H1 (cell line): ENCODE data around the gene NDST4. TPM values are rescaled to one million over a fixed set of nuclear protein-coding genes. Genes with fewer than 3 reads are reported as not detected.

ENCODE experiments used
- CTCF ChIA-PET: fragments of 300-600 bp; sonication (Branson Sonifier 250); formaldehyde crosslinking; loops from one replicate; lab custom pipeline; 2021; ENCODE audit not compliant: partially characterized antibody; lab: Charles Lee
- POLR2A ChIA-PET: fragments of 300-600 bp; sonication (Branson Sonifier 250); formaldehyde crosslinking; loops from one replicate; lab custom pipeline; 2021; ENCODE audit warnings: inconsistent platforms; ENCODE audit not compliant: partially characterized antibody; lab: Charles Lee
- DNase-seq, 2 experiments: peaks; one replicate each; pipeline versions ENCODE4 v3.0.0 to v3.0.0-alpha.2; 2010 to 2022; ENCODE audit warnings: low spot score in 2 of 2, low read depth in 1 of 2, mixed read lengths in 1 of 2
- FAIRE-seq: peaks from 2 replicates; lab custom pipeline; 2011; peaks lifted over from hg19 to GRCh38; lab: Jason Lieb, UNC
- H2AFZ ChIP-seq: 2 replicates; pipeline ENCODE4 v1.8.1; 2012; ENCODE audit warnings: low read length, inconsistent platforms
- H2AK5ac ChIP-seq: 2 replicates; pipeline ENCODE4 v1.6.1; 2013; ENCODE audit warnings: low read depth, low read length
- H2BK120ac ChIP-seq: replicated peaks from 2 replicates; pipeline ENCODE3; 2013; ENCODE audit warnings: low read depth, low read length, inconsistent platforms
- H2BK12ac ChIP-seq: 2 replicates; pipeline ENCODE4 v1.6.1; 2013; ENCODE audit warnings: low read depth, low read length
- H2BK15ac ChIP-seq: 2 replicates; pipeline ENCODE4 v1.6.1; 2013; ENCODE audit warnings: low read length
- H2BK20ac ChIP-seq: 2 replicates; pipeline ENCODE4 v1.6.1; 2013; ENCODE audit warnings: low read length
- H2BK5ac ChIP-seq: 2 replicates; pipeline ENCODE4 v1.6.1; 2013; ENCODE audit warnings: low read depth, low read length
- H3K14ac ChIP-seq: 2 replicates; pipeline ENCODE4 v1.6.1; 2013; ENCODE audit warnings: inconsistent platforms; ENCODE audit not compliant: insufficient read length
- H3K18ac ChIP-seq: 2 replicates; pipeline ENCODE4 v1.6.1; 2013; ENCODE audit warnings: low read length; ENCODE audit errors: extremely low read depth
- H3K23ac ChIP-seq: 2 replicates; pipeline ENCODE4 v1.6.1; 2013; ENCODE audit warnings: inconsistent platforms; ENCODE audit not compliant: insufficient read length
- H3K23me2 ChIP-seq: 2 replicates; pipeline ENCODE4 v1.6.1; 2013; ENCODE audit warnings: low read depth, low read length
- H3K27ac ChIP-seq: 2 replicates; pipeline ENCODE4 v1.6.1; 2011; ENCODE audit warnings: low read depth, low read length, inconsistent platforms
- H3K27me3 ChIP-seq, 4 experiments: replicated peaks in 1 of 4; 1 replicate in 1 of 4; 2 replicates in 3 of 4; pipeline versions ENCODE4 v1.6.1 to v1.8.1; 2011 to 2013; ENCODE audit warnings: low read length in 3 of 4, mild to moderate bottlenecking in 3 of 4, inconsistent platforms in 2 of 4, mixed read lengths in 2 of 4, moderate library complexity in 1 of 4; ENCODE audit not compliant: control insufficient read depth in 3 of 4, insufficient read depth in 3 of 4; ENCODE audit errors: extremely low read depth in 1 of 4
- H3K36me3 ChIP-seq, 4 experiments: 2 replicates each; pipeline versions ENCODE4 v1.6.1 to v1.8.1; 2011 to 2013; ENCODE audit warnings: mild to moderate bottlenecking in 4 of 4, low read length in 3 of 4, moderate library complexity in 2 of 4, control low read depth in 1 of 4, inconsistent platforms in 1 of 4; ENCODE audit not compliant: insufficient read depth in 4 of 4, control insufficient read depth in 2 of 4
- H3K4ac ChIP-seq: replicated peaks from 2 replicates; pipeline ENCODE3; 2013; ENCODE audit warnings: low read length, low read depth, mixed read lengths, inconsistent platforms; ENCODE audit not compliant: insufficient read length
- H3K4me1 ChIP-seq, 4 experiments: replicated peaks in 1 of 4; 1 replicate in 1 of 4; 2 replicates in 3 of 4; pipeline versions ENCODE4 v1.6.1 to v1.8.1; 2011 to 2013; ENCODE audit warnings: low read length in 3 of 4, inconsistent platforms in 2 of 4, mixed read lengths in 1 of 4; ENCODE audit not compliant: insufficient read depth in 4 of 4, control insufficient read depth in 3 of 4
- H3K4me2 ChIP-seq, 2 experiments: 2 replicates each; pipeline versions ENCODE4 v1.6.1 to v1.8.1; 2011 to 2013; ENCODE audit warnings: low read depth in 2 of 2, low read length in 2 of 2, control low read depth in 1 of 2, inconsistent platforms in 1 of 2, mild to moderate bottlenecking in 1 of 2; ENCODE audit not compliant: insufficient read depth in 1 of 2
- H3K4me3 ChIP-seq, 4 experiments: fragments of 200-600, 300-600 bp in 1 of 4; sonication (generic), shearing (Covaris generic), sonication (Bioruptor Twin) in 1 of 4; 2 replicates each; pipeline versions ENCODE4 v1.5.1 to v1.8.1; 2011 to 2016; ENCODE audit warnings: low read length in 4 of 4, low read depth in 3 of 4, control low read depth in 2 of 4, inconsistent platforms in 2 of 4, mild to moderate bottlenecking in 2 of 4, mixed read lengths in 1 of 4, moderate library complexity in 1 of 4; ENCODE audit not compliant: insufficient read depth in 2 of 4; ENCODE audit errors: extremely low read depth in 1 of 4
- H3K56ac ChIP-seq: replicated peaks from 2 replicates; pipeline ENCODE3; 2013; ENCODE audit warnings: low read depth, mild to moderate bottlenecking, mixed read lengths, low read length, inconsistent platforms; ENCODE audit not compliant: insufficient read length
- H3K79me1 ChIP-seq: 2 replicates; pipeline ENCODE4 v1.6.1; 2013; ENCODE audit warnings: low read depth, low read length, control low read depth
- H3K79me2 ChIP-seq, 2 experiments: 2 replicates each; pipeline versions ENCODE4 v1.6.1 to v1.8.1; 2012 to 2013; ENCODE audit warnings: low read length in 2 of 2, mild to moderate bottlenecking in 2 of 2, inconsistent platforms in 1 of 2; ENCODE audit not compliant: insufficient read depth in 2 of 2, control insufficient read depth in 1 of 2
- H3K9ac ChIP-seq, 4 experiments: replicated peaks in 1 of 4; 1 replicate in 1 of 4; 2 replicates in 3 of 4; pipeline versions ENCODE4 v1.6.1 to v1.8.1; 2011 to 2013; ENCODE audit warnings: low read depth in 3 of 4, low read length in 3 of 4, control low read depth in 2 of 4, mild to moderate bottlenecking in 2 of 4, moderate library complexity in 2 of 4, inconsistent platforms in 1 of 4; ENCODE audit errors: extremely low read depth in 1 of 4
- H3K9me3 ChIP-seq, 2 experiments: 2 replicates each; pipeline versions ENCODE4 v1.6.1 to v1.8.1; 2012 to 2013; ENCODE audit warnings: mild to moderate bottlenecking in 2 of 2, moderate library complexity in 2 of 2, control low read depth in 1 of 2, inconsistent platforms in 1 of 2, low read depth in 1 of 2, low read length in 1 of 2, mixed read lengths in 1 of 2; ENCODE audit not compliant: insufficient read depth in 2 of 2
- H4K20me1 ChIP-seq, 2 experiments: replicated peaks in 1 of 2; 2 replicates each; pipeline versions ENCODE3 to v1.8.1; 2011 to 2013; ENCODE audit warnings: inconsistent platforms in 2 of 2, low read length in 2 of 2, mild to moderate bottlenecking in 1 of 2; ENCODE audit not compliant: insufficient read depth in 2 of 2, control insufficient read depth in 1 of 2
- H4K5ac ChIP-seq: 2 replicates; pipeline ENCODE4 v1.6.1; 2013; ENCODE audit warnings: low read length, low read depth, mixed read lengths, inconsistent platforms; ENCODE audit not compliant: insufficient read length
- H4K8ac ChIP-seq: 2 replicates; pipeline ENCODE4 v1.8.0; 2013; ENCODE audit warnings: mild to moderate bottlenecking, moderate library complexity, low read length, inconsistent platforms; ENCODE audit not compliant: insufficient read depth; ENCODE audit errors: extremely low read depth
- H4K91ac ChIP-seq: replicated peaks from 2 replicates; pipeline ENCODE3; 2013; ENCODE audit warnings: low read length, mixed read lengths, inconsistent platforms; ENCODE audit not compliant: insufficient read length
- EP300 ChIP-seq, 2 experiments: IDR thresholded peaks; 1 replicate in 1 of 2; 2 replicates in 1 of 2; pipeline ENCODE4 v1.6.1; 2011 to 2012; ENCODE audit warnings: low read depth in 2 of 2, low read length in 2 of 2, mild to moderate bottlenecking in 2 of 2, borderline replicate concordance in 1 of 2, inconsistent platforms in 1 of 2, moderate library complexity in 1 of 2
- HDAC2 ChIP-seq, 2 experiments: fragments of 300-600 bp in 1 of 2; sonication (generic) in 1 of 2; IDR thresholded peaks; 2 replicates each; pipeline ENCODE4 v1.6.1; 2011 to 2012; ENCODE audit warnings: low read depth in 2 of 2, low read length in 2 of 2, mild to moderate bottlenecking in 2 of 2, moderate library complexity in 2 of 2, borderline replicate concordance in 1 of 2, inconsistent platforms in 1 of 2
- JUND ChIP-seq: IDR thresholded peaks from 2 replicates; pipeline ENCODE4 v1.6.1; 2011; ENCODE audit warnings: mild to moderate bottlenecking, improper control_type of control experiment, low read length
- SAP30 ChIP-seq: fragments of 300-600 bp; sonication (generic); IDR thresholded peaks from 2 replicates; pipeline ENCODE4 v1.7.1; 2012; ENCODE audit warnings: low read length, moderate library complexity, mild to moderate bottlenecking, inconsistent platforms; ENCODE audit not compliant: insufficient read depth, insufficient replicate concordance
- SIN3A ChIP-seq, 2 experiments: IDR thresholded peaks in 1 of 2; conservative IDR thresholded peaks in 1 of 2; 2 replicates each; pipeline ENCODE4 v1.6.1; 2011 to 2012; ENCODE audit warnings: low read length in 2 of 2, improper control_type of control experiment in 1 of 2, low read depth in 1 of 2, mild to moderate bottlenecking in 1 of 2
- SP2 ChIP-seq: IDR thresholded peaks from 2 replicates; pipeline ENCODE4 v1.6.1; 2012; ENCODE audit warnings: mild to moderate bottlenecking, low read length, inconsistent platforms
- WGBS, 2 experiments: shearing (Covaris generic) in 1 of 2; methylation state at CpG; one replicate each; pipeline versions ENCODE4 v1.1.6 to v1.1.7; 2013 to 2015; ENCODE audit warnings: low lambda C conversion rate in 2 of 2, mixed read lengths in 2 of 2, inconsistent platforms in 1 of 2, low coverage in 1 of 2, missing lambda C conversion rate in 1 of 2; ENCODE audit not compliant: insufficient replicate concordance in 2 of 2, insufficient coverage in 1 of 2, insufficient read length in 1 of 2; ENCODE audit errors: extremely low coverage in 1 of 2, missing lambda C conversion rate in 1 of 2; 5-methylcytosine and 5-hydroxymethylcytosine counted together
- polyA plus RNA-seq, 7 experiments: library from polyadenylated mRNA; depleted of rRNA in 3 of 7; stranded (reverse) in 5 of 7; unstranded in 2 of 7; fragments of >200 nt in 5 of 7; fragments of 200-250 nt in 2 of 7; gene quantifications; 1 replicate in 5 of 7; 2 replicates in 1 of 7; 4 replicates in 1 of 7; pipeline versions ENCODE4 v1.2.1 to v1.2.3, GENCODE V29; 2011 to 2013; ENCODE audit warnings: missing spikeins in 2 of 7, mixed read lengths in 2 of 7
- total RNA-seq: library from RNA; stranded (reverse); fragmentation: NEBNext Ultra II Directional; extraction: Animal tissue kit (Norgen Biotek cat#: 25700); gene quantifications from 2 replicates; pipeline ENCODE4 v1.2.1, GENCODE V29; 2021

NDST4 gene
- total and polyA plus RNA-seq, 2 of the 8 experiments (the other 6 are each of a cell fraction or from before 2014, with no cell fraction given), result 0.02 TPM; not detected in 1

- Histone ChIP-seq H3K79me1 (no peaks in the 10 kb centered on the region), H3K27me3 (no peaks in the 10 kb centered on the region), H3K27ac (no peak overlapping the region), H3K4ac (no peak overlapping the region), H4K91ac (no peak overlapping the region), H3K56ac (no peak overlapping the region), H2BK120ac (no peak overlapping the region), H3K23me2 (no peaks in the 10 kb centered on the region), H2AK5ac (no peak overlapping the region), H3K23ac (no peak overlapping the region), H3K9ac (no peak overlapping the region), H3K36me3 (no peaks in the 10 kb centered on the region), H3K18ac (no peak overlapping the region), H3K4me2 (no peak overlapping the region), H2BK15ac (no peak overlapping the region), H3K9me3 (no peaks in the 10 kb centered on the region), H3K4me1 (no peaks in the 10 kb centered on the region), H3K4me3 (no peak overlapping the region), H2BK5ac (no peak overlapping the region), H2BK12ac (no peak overlapping the region), H2AFZ (no peak overlapping the region), H3K14ac (no peak overlapping the region), H2BK20ac (no peak overlapping the region), H4K20me1 (no peaks in the 10 kb centered on the region), H4K5ac (no peak overlapping the region), H3K79me2 (no peaks in the 10 kb centered on the region), H4K8ac (no peak overlapping the region)
- ChIA-PET CTCF (interaction anchor here (0.8 to 1.0 kb wide), 2 partner anchors 8 to 694 kb away, joined by 3 to 7 read pairs; no protein-coding TSS in a partner anchor), POLR2A (no interaction called here)
- TF ChIP-seq SIN3A (conservative IDR thresholded peaks at IDR 0.05 in 1 of 2, IDR thresholded peaks at IDR 0.05 in 1 of 2; ENCODE audit: low read depth in 1 of 2, low read length in 2 of 2) (no peak), EP300 (IDR thresholded peaks at IDR 0.05; ENCODE audit: borderline replicate concordance in 1 of 2, low read depth in 2 of 2, low read length in 2 of 2) (no peak), SAP30 (no peak), JUND (no peak), SP2 (no peak), HDAC2 (IDR thresholded peaks at IDR 0.05; ENCODE audit: borderline replicate concordance in 1 of 2, low read depth in 2 of 2, low read length in 2 of 2) (no peak)
- DNase-seq (no peak), FAIRE-seq (no peak)
- WGBS, 2 experiments, result 90% methylated on average over 2 of the region's 2 CpGs; no CpG with 5 or more reads in 1 of the 2 experiments
These were observed 44.9 kb upstream of the NDST4 start for GRCh38 chr4:115158296-115158695.
